ENCODE data around the gene HNRNPL. TPM values are rescaled to one million over a fixed set of nuclear protein-coding genes. Genes with fewer than 3 reads are reported as not detected.

Gene HNRNPL
- total RNA-seq, 6 experiments from 2014 or later: 89.5 to 157 (median 102) TPM

GRCh38 chr19:38853214-38853613, 3.4 kb upstream of the HNRNPL start:
- TF ChIP-seq CTCF (IDR thresholded peaks at IDR 0.05) (no peak), POLR2A (IDR thresholded peaks at IDR 0.05) (no peak)
- Histone ChIP-seq H3K4me1 (peaks cover 0 to 9% (median 3%) of the 10 kb centered on the region in 4 donors), H3K4me3 (peak overlapping the region in 1 of 3 donors; percentile 70), H3K9me3 (no peaks in the 10 kb centered on the region), H3K27ac (peak overlapping the region in 2 of 3 donors; percentile 98 to 99), H3K27me3 (no peaks in the 10 kb centered on the region), H3K36me3 (no peaks in the 10 kb centered on the region)
- WGBS (ENCODE audit: insufficient coverage, low coverage, low lambda C conversion rate, missing lambda C conversion rate): 82% methylated on average over 9 of the region's 17 CpGs
- intact Hi-C loops (cut with DNase I): no loop called here
- ATAC-seq: no peak
- DNase-seq: no peak

- 2% methylated on average over 22 of the region's 52 CpGs for WGBS (ENCODE audit: insufficient coverage, low coverage, low lambda C conversion rate, missing lambda C conversion rate)
- intact Hi-C loops (cut with DNase I): no loop called here
These were observed 2.7 kb upstream of the HNRNPL start for GRCh38 chr19:38852231-38853044.

GRCh38 chr19:38851622-38852230, 1.9 kb upstream of the HNRNPL start:
- Histone ChIP-seq H3K36me3 (peaks cover 2 to 11% (median 7%) of the 10 kb centered on the region in 4 donors), H3K27me3 (no peaks in the 10 kb centered on the region), H3K4me1 (peaks cover 0 to 22% (median 10%) of the 10 kb centered on the region in 4 donors), H3K9me3 (no peaks in the 10 kb centered on the region), H3K4me3 (peak overlapping the region; percentile 70 to 89 (median 76)), H3K27ac (peak overlapping the region; percentile 98 to 99 (median 98))
- intact Hi-C loops (cut with DNase I): no loop called here
- peak; percentile 96 to 97 (median 97) for DNase-seq
- TF ChIP-seq POLR2A (IDR thresholded peaks at IDR 0.05): peak; percentile 92
- no peak for TF ChIP-seq CTCF (IDR thresholded peaks at IDR 0.05)
- WGBS (ENCODE audit: insufficient coverage, low coverage, low lambda C conversion rate, missing lambda C conversion rate): under 1% methylated on average over 30 of the region's 67 CpGs
- peak; percentile 53 to 60 (median 58) for ATAC-seq

More at GRCh38 chr19:38852231-38853044, 2.7 kb upstream of the HNRNPL start:
- H3K4me3 ChIP-seq: peak overlapping the region; percentile 70 to 89 (median 76)
- H3K27me3 ChIP-seq: no peaks in the 10 kb centered on the region
- H3K4me1 ChIP-seq: peaks cover 0 to 15% (median 8%) of the 10 kb centered on the region in 4 donors
- H3K27ac ChIP-seq: peak overlapping the region; percentile 98 to 99 (median 98)
- no peak for ATAC-seq
- TF ChIP-seq CTCF (IDR thresholded peaks at IDR 0.05): peak in 1 of 4 donors; percentile 6
- peak; percentile 50 for TF ChIP-seq POLR2A (IDR thresholded peaks at IDR 0.05)
- DNase-seq: peak; percentile 77 to 84 (median 83)
- H3K36me3 ChIP-seq: peaks cover 0 to 3% (median under 1%) of the 10 kb centered on the region in 4 donors
- no peaks in the 10 kb centered on the region for H3K9me3 ChIP-seq

GRCh38 chr19:38850976-38851621, 1.3 kb upstream of the HNRNPL start:
- ATAC-seq: no peak
- peaks cover 6 to 17% (median 12%) of the 10 kb centered on the region in 4 donors for H3K36me3 ChIP-seq
- H3K27me3 ChIP-seq: no peaks in the 10 kb centered on the region
- TF ChIP-seq POLR2A (IDR thresholded peaks at IDR 0.05) (no peak), CTCF (IDR thresholded peaks at IDR 0.05) (no peak)
- H3K4me1 ChIP-seq: peaks cover 0 to 27% (median 10%) of the 10 kb centered on the region in 4 donors
- 7% methylated on average over 35 of the region's 40 CpGs for WGBS (ENCODE audit: insufficient coverage, low coverage, low lambda C conversion rate, missing lambda C conversion rate)
- H3K27ac ChIP-seq: peak overlapping the region; percentile 97 to 98 (median 98)
- peak; percentile 45 to 70 (median 64) for DNase-seq
- H3K9me3 ChIP-seq: no peaks in the 10 kb centered on the region
- intact Hi-C loops (cut with DNase I): no loop called here
- H3K4me3 ChIP-seq: peak overlapping the region; percentile 49 to 76 (median 70)
